Measurements from ENCODE around the gene TUFT1. TPM values are rescaled to one million over a fixed set of nuclear protein-coding genes. Genes with fewer than 3 reads are reported as not detected.

TUFT1 gene
- polyA plus RNA-seq, 1 donor from 2014 or later = 25.8 TPM

DNA sequence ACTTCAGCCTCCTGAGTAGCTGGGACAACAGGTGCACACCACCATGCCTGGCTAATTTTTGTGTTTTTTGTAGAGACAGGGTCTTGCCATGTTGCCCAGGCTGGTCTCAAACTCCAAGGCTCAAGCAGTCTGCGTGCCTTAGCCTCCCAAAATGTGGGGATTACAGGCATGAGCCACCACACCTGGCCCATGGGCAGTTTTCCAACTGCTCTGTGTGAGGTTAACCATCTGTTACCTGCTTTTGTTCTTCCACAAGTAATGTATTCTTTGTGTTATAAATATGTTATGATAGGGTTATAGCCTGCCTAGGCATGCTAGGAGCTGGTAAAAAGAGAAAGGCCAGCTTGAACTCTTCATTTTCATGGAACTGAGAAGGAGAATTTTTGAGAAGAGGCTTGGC, 30.7 kb downstream of the TUFT1 start:
- Histone ChIP-seq H3K27ac (ENCODE audit: low read length) (no peak overlapping the region), H3K9ac (ENCODE audit: low read length) (no peak overlapping the region), H3F3A (ENCODE audit: insufficient read depth, low read length, poor library complexity, severe bottlenecking) (no peaks in the 10 kb centered on the region), H3K79me2 (replicated peaks; ENCODE audit: insufficient read depth, low read length) (no peaks in the 10 kb centered on the region), H3K27me3 (ENCODE audit: insufficient read depth, low read depth, low read length) (no peaks in the 10 kb centered on the region), H3K4me2 (ENCODE audit: low read length) (no peak overlapping the region), H3K9me3 (ENCODE audit: low read length) (no peaks in the 10 kb centered on the region), H3K9me2 (ENCODE audit: insufficient read depth, low read length) (no peaks in the 10 kb centered on the region), H3K36me3 (ENCODE audit: insufficient read depth, low read length) (peaks cover 18% of the 10 kb centered on the region), H2AFZ (ENCODE audit: low read depth, low read length) (no peak overlapping the region), H4K20me1 (ENCODE audit: insufficient read depth) (no peaks in the 10 kb centered on the region), H3K4me3 (ENCODE audit: low read length) (no peak overlapping the region)
- TF ChIP-seq EZH2 (IDR thresholded peaks at IDR 0.05; ENCODE audit: borderline replicate concordance, insufficient read depth, low read length, poor library complexity, severe bottlenecking) (no peak), CTCF (IDR thresholded peaks at IDR 0.05; ENCODE audit: poor library complexity, severe bottlenecking) (no peak), RAD21 (conservative IDR thresholded peaks at IDR 0.05) (no peak), REST (IDR thresholded peaks at IDR 0.05; ENCODE audit: borderline replicate concordance) (no peak), SMC3 (conservative IDR thresholded peaks at IDR 0.05; ENCODE audit: poor library complexity) (no peak), TAF1 (IDR thresholded peaks at IDR 0.05; ENCODE audit: low read depth) (no peak), EP300 (conservative IDR thresholded peaks at IDR 0.05; ENCODE audit: poor library complexity, severe bottlenecking) (no peak), MXI1 (conservative IDR thresholded peaks at IDR 0.05; ENCODE audit: poor library complexity, severe bottlenecking) (no peak), POLR2AphosphoS5 (IDR thresholded peaks at IDR 0.05) (no peak)

GRCh38 chr1:151574575-151575529, 34.7 kb downstream of the TUFT1 start:
- H3K36me3 ChIP-seq (ENCODE audit: insufficient read depth, low read length) = peaks cover 15% of the 10 kb centered on the region
- no peaks in the 10 kb centered on the region for H4K20me1 ChIP-seq (ENCODE audit: insufficient read depth)
- no peak overlapping the region for H3K27ac ChIP-seq (ENCODE audit: low read length)
- no peaks in the 10 kb centered on the region for H3K79me2 ChIP-seq (replicated peaks; ENCODE audit: insufficient read depth, low read length)
- no peaks in the 10 kb centered on the region for H3K27me3 ChIP-seq (ENCODE audit: insufficient read depth, low read depth, low read length)
- H3K9me2 ChIP-seq (ENCODE audit: insufficient read depth, low read length) = no peaks in the 10 kb centered on the region
- H3K4me2 ChIP-seq (ENCODE audit: low read length) = no peak overlapping the region
- H3F3A ChIP-seq (ENCODE audit: insufficient read depth, low read length, poor library complexity, severe bottlenecking) = no peaks in the 10 kb centered on the region
- H3K9me3 ChIP-seq (ENCODE audit: low read length) = no peaks in the 10 kb centered on the region
- no peak overlapping the region for H3K9ac ChIP-seq (ENCODE audit: low read length)
- no peak for TF ChIP-seq SMC3 (conservative IDR thresholded peaks at IDR 0.05; ENCODE audit: poor library complexity)
- no peak for TF ChIP-seq RAD21 (conservative IDR thresholded peaks at IDR 0.05)
- no peak for TF ChIP-seq POLR2AphosphoS5 (IDR thresholded peaks at IDR 0.05)
- TF ChIP-seq EP300 (conservative IDR thresholded peaks at IDR 0.05; ENCODE audit: poor library complexity, severe bottlenecking) = no peak
- no peak for TF ChIP-seq MXI1 (conservative IDR thresholded peaks at IDR 0.05; ENCODE audit: poor library complexity, severe bottlenecking)
- no peak for TF ChIP-seq REST (IDR thresholded peaks at IDR 0.05; ENCODE audit: borderline replicate concordance)
- no peak for TF ChIP-seq EZH2 (IDR thresholded peaks at IDR 0.05; ENCODE audit: borderline replicate concordance, insufficient read depth, low read length, poor library complexity, severe bottlenecking)
- no peak for TF ChIP-seq CTCF (IDR thresholded peaks at IDR 0.05; ENCODE audit: poor library complexity, severe bottlenecking)
- no peak for TF ChIP-seq TAF1 (IDR thresholded peaks at IDR 0.05; ENCODE audit: low read depth)
- H3K4me3 ChIP-seq (ENCODE audit: low read length) = no peak overlapping the region
- no peak overlapping the region for H2AFZ ChIP-seq (ENCODE audit: low read depth, low read length)
